NCI-H1694 treated with DMSO at 0.1 percent for 48 hours (cell line): ENCODE data around the gene VWF.

Experiments
- DNase-seq: peaks from one replicate; lab custom pipeline; 2025; lab: John Stamatoyannopoulos, UW

Gene VWF

GRCh38 chr12:6058481-6059161 lies 65.8 kb downstream of the VWF start:
- no peak for DNase-seq

- no peak for DNase-seq
These were observed 66.8 kb downstream of the VWF start for GRCh38 chr12:6057700-6058099.

- peak; percentile 54 for DNase-seq
These were observed 67.8 kb downstream of the VWF start for GRCh38 chr12:6056406-6057240.

- no peak for DNase-seq
These were observed 70.9 kb downstream of the VWF start for GRCh38 chr12:6053541-6053940.

GRCh38 chr12:6052940-6053329 lies 71.5 kb downstream of the VWF start:
- no peak for DNase-seq

- DNase-seq: no peak
These were observed 72.1 kb downstream of the VWF start for GRCh38 chr12:6052206-6052939.

GRCh38 chr12:6049992-6050391 lies 74.5 kb downstream of the VWF start:
- peak; percentile 28 for DNase-seq

- DNase-seq: no peak
These were observed 74.9 kb downstream of the VWF start for GRCh38 chr12:6049587-6049986.

GRCh38 chr12:6047249-6048237 lies 76.9 kb downstream of the VWF start:
- DNase-seq: no peak

GRCh38 chr12:6046511-6047180 lies 77.8 kb downstream of the VWF start:
- no peak for DNase-seq

GRCh38 chr12:6045438-6045837 lies 79.0 kb downstream of the VWF start:
- no peak for DNase-seq

- no peak for DNase-seq
These were observed 80.4 kb downstream of the VWF start for GRCh38 chr12:6044082-6044481.

GRCh38 chr12:6042446-6042845 lies 82.0 kb downstream of the VWF start:
- no peak for DNase-seq

- no peak for DNase-seq
These were observed 82.6 kb downstream of the VWF start for GRCh38 chr12:6041891-6042290.

- DNase-seq: no peak
These were observed 83.7 kb downstream of the VWF start for GRCh38 chr12:6040815-6041214.

GRCh38 chr12:6039894-6040601 lies 84.4 kb downstream of the VWF start:
- DNase-seq: peak; percentile 76

GRCh38 chr12:6038160-6038559 lies 86.3 kb downstream of the VWF start:
- peak; percentile 65 for DNase-seq

- no peak for DNase-seq
These were observed 87.0 kb downstream of the VWF start for GRCh38 chr12:6037459-6037858.

GRCh38 chr12:6036509-6036908 lies 88.0 kb downstream of the VWF start:
- DNase-seq: no peak

- no peak for DNase-seq
These were observed 89.9 kb downstream of the VWF start for GRCh38 chr12:6034596-6034995.
